Epithelial cell of esophagus (primary cell): Measurements from ENCODE around the gene KRTAP10-12.

Experiments
- DNase-seq: peaks from one replicate; pipeline ENCODE4 v3.0.0; 2010; ENCODE audit warnings: low read depth
- H3K4me3 ChIP-seq: 2 replicates; pipeline ENCODE4 v1.5.1; 2011; ENCODE audit warnings: mild to moderate bottlenecking, low read length, control low read depth
- TF ChIP-seq, protein P1 (sequence below): IDR thresholded peaks from 2 replicates; pipeline ENCODE4 v1.5.1; 2011; ENCODE audit warnings: low read depth, mild to moderate bottlenecking, low read length, control low read depth, inconsistent platforms; ENCODE audit not compliant: insufficient read depth; ENCODE audit errors: missing control alignments

KRTAP10-12 gene

DNA sequence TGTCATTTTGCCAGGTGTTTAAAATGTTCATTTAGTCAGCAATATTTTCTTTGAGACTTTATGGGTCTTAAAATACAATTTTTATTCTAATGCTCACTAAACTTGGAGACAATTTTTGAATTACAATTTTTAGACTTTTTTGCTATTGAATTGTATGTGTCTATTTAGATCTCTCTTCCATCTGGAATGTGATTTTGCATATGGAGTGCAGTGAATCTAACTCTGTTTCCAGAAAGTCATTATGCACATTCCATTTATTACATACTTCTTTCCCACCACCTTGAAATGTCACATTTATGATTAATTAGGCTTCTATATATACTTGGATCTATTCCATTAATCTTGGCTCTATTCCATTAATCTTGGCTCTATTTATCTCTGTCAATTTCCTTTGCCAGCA, 20.0 kb downstream of the KRTAP10-12 start:
- no peak for DNase-seq
- no peak overlapping the region for H3K4me3 ChIP-seq
- TF ChIP-seq, protein P1, sequence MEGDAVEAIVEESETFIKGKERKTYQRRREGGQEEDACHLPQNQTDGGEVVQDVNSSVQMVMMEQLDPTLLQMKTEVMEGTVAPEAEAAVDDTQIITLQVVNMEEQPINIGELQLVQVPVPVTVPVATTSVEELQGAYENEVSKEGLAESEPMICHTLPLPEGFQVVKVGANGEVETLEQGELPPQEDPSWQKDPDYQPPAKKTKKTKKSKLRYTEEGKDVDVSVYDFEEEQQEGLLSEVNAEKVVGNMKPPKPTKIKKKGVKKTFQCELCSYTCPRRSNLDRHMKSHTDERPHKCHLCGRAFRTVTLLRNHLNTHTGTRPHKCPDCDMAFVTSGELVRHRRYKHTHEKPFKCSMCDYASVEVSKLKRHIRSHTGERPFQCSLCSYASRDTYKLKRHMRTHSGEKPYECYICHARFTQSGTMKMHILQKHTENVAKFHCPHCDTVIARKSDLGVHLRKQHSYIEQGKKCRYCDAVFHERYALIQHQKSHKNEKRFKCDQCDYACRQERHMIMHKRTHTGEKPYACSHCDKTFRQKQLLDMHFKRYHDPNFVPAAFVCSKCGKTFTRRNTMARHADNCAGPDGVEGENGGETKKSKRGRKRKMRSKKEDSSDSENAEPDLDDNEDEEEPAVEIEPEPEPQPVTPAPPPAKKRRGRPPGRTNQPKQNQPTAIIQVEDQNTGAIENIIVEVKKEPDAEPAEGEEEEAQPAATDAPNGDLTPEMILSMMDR: no peak

DNA sequence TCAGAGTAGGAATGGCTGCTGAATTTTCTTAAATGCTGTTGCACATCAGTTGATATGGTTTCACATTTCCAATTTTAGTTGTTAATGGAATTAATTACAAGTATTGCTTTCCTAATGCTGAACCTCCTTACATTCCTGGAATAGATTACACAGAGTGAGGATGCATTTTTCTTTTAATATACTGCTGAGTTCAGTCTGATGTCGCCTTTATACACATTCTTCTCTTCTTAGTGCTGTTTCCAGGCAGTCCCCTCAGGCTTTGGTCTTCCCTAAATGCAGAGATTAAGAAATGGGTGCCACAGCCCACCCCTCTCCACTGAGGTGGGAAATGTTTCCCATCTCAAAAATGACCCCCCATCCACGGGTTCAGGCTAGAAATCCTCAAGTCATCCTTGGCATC, 21.1 kb downstream of the KRTAP10-12 start:
- DNase-seq: no peak
- TF ChIP-seq, protein P1: no peak
- no peak overlapping the region for H3K4me3 ChIP-seq

DNA sequence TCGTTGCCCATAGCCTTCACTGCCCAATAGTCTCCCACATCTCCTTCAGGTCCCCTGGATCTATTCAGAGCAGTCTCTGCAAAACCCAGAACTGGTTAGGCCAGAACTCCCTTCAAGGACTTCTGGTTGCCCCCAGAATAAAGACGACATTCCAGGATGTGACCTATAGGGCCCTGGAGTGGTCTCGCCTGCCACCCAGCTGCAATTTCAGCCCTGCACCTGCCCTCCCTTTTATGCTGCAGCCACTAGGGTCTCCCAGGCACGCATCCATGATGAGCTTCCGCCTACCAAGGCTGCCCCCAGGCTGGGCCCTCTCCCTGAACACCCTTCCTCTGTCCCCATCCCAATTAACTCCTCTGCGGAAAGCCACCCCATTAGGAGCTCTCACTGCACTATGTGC, 21.6 kb downstream of the KRTAP10-12 start:
- no peak overlapping the region for H3K4me3 ChIP-seq
- no peak for DNase-seq
- TF ChIP-seq, protein P1: no peak

DNA sequence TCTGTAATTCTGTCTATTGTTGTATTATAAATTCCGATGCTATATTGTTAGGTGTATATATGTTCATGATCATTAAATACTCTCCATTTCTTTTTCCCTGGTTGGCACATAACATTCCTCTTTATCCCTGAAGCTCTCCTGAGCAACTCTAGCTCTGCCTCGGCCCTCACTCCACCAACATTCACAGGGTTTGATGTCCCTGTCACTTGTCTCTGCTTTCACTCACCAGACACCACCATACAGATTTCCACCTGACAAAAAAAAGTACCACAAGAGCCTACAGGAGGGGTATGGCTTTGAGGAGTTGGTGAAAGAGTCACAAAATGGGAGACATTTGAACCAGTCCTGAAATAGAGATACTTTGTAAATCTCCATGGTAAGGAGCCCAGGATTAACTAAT, 23.2 kb downstream of the KRTAP10-12 start:
- no peak overlapping the region for H3K4me3 ChIP-seq
- TF ChIP-seq, protein P1: no peak
- DNase-seq: no peak

DNA sequence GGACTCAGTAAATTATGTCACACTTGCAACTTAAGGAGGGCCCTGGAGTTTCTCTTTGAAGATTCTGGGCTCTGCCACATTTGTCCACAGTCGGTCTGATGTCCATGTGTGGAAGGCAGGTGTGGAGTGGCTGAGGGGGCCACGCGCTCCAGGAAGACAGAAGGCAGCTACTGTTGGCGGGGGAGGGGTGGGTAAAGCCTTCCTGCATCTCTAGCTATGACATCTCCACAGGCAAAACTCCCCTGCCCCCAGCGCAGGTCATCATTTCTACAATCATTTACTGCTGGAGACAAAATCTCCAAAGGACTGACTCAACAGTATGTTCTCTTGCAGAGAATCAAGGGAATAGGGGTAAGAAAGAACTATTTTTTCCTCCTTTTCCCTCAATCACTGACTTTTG, 25.8 kb downstream of the KRTAP10-12 start:
- no peak overlapping the region for H3K4me3 ChIP-seq
- no peak for DNase-seq
- TF ChIP-seq, protein P1: no peak

DNA sequence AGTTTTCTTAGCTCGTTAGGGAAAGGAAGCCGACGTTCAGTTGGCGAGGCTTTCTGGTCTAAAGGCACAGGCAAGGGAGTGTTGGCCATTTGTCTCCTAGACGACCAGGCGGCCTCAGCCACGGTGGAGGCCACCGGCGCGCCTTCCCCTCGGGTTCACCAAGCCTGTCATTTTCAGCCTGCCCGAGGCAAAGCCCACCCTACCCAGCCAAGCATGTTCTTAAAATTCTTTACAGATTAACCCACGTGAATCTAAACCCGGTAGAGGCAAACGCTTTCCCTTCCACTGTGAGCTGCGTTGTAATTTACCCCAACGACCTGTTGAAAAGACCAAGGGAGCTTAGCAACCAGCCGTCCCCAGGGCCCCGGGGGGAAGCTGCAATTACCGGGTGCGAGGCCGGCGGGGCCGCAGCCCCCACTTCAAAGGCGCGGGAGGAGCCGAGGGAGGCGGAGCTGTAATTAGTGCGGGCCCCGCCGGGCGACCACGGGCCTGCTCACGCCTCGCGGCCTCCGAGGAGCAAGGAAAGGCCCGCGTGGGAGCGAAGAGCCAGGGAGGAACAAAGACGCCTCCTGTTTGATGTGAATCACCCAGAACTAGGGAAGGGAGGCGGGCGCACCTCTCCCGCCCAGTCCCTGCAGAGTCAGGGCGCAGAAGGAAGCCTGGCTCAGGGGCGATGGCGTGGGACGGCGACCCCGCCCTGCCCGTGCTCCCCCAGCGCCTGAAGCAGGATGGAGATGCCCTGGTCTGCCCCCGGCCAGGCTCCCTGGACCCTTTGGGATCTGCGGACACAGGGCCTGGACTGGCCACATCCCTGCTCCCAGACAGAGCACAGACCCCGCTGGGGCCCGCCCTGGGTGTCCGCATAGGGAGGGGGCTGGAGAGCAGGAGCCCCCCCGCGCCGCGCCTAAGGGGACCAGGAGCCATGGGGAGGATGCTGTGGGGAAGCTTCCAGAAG, 26.5 kb downstream of the KRTAP10-12 start:
- TF ChIP-seq, protein P1: no peak
- H3K4me3 ChIP-seq: no peak overlapping the region
- peak; percentile 8 for DNase-seq

DNA sequence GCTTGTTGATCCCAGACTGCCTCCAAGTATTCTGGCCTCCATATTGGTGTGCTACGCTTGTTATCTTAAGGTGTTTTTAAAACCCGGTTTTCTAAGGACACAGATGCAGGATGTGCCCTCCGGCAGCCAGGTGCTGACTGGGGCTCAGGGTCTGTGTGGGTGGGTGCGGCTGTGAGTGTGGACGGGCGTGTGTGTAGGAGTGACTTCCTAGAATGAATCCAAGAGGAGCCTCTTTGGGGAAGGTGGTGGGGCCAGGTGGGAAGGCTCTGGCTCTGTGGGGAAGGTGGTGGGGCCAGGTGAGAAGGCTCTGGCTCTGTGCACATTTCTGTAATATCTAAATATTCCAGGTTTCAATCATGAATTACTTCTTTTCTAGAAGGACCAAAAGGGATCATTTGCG, 27.2 kb downstream of the KRTAP10-12 start:
- DNase-seq: no peak
- TF ChIP-seq, protein P1: no peak
- H3K4me3 ChIP-seq: no peak overlapping the region
